Chondrocyte (in vitro differentiated cells): ENCODE data around the gene TTC9B. TPM values are rescaled to one million over a fixed set of nuclear protein-coding genes. Genes with fewer than 3 reads are reported as not detected.

ENCODE experiments used
- DNase-seq: peaks from one replicate; pipeline ENCODE4 v3.0.0; 2021; ENCODE audit warnings: mixed read lengths, low spot score
- H3K27ac Mint-ChIP-seq: one replicate; pipeline ENCODE4 v1.8.0; 2021; ENCODE audit warnings: mild to moderate bottlenecking, moderate library complexity, mixed read lengths; ENCODE audit not compliant: unreplicated experiment
- H3K27me3 Mint-ChIP-seq: 2 replicates; pipeline ENCODE4 v1.8.0; 2021; ENCODE audit warnings: low read depth, mixed read lengths
- H3K36me3 Mint-ChIP-seq: 2 replicates; pipeline ENCODE4 v1.8.0; 2021; ENCODE audit warnings: low read depth, mixed read lengths
- H3K4me1 Mint-ChIP-seq: 2 replicates; pipeline ENCODE4 v1.8.0; 2021; ENCODE audit warnings: low read depth, mild to moderate bottlenecking, mixed read lengths
- H3K4me3 Mint-ChIP-seq: one replicate; pipeline ENCODE4 v1.8.0; 2021; ENCODE audit warnings: mild to moderate bottlenecking, moderate library complexity, mixed read lengths; ENCODE audit not compliant: unreplicated experiment
- H3K9me3 Mint-ChIP-seq: 2 replicates; pipeline ENCODE4 v1.8.0; 2021; ENCODE audit warnings: low read depth, mixed read lengths
- total RNA-seq: library from RNA; stranded (reverse); gene quantifications from 3 replicates; pipeline ENCODE4 v1.2.1, GENCODE V29; 2021
- TF ChIP-seq, protein P1 (sequence below): fragments of 200-600 bp; sonication (generic); IDR thresholded peaks from 2 replicates; pipeline ENCODE4 v1.5.0; 2021; ENCODE audit warnings: antibody characterized with exemption, mild to moderate bottlenecking, moderate library complexity

The TTC9B gene
- total RNA-seq, 1 donor from 2014 or later = not detected

DNA sequence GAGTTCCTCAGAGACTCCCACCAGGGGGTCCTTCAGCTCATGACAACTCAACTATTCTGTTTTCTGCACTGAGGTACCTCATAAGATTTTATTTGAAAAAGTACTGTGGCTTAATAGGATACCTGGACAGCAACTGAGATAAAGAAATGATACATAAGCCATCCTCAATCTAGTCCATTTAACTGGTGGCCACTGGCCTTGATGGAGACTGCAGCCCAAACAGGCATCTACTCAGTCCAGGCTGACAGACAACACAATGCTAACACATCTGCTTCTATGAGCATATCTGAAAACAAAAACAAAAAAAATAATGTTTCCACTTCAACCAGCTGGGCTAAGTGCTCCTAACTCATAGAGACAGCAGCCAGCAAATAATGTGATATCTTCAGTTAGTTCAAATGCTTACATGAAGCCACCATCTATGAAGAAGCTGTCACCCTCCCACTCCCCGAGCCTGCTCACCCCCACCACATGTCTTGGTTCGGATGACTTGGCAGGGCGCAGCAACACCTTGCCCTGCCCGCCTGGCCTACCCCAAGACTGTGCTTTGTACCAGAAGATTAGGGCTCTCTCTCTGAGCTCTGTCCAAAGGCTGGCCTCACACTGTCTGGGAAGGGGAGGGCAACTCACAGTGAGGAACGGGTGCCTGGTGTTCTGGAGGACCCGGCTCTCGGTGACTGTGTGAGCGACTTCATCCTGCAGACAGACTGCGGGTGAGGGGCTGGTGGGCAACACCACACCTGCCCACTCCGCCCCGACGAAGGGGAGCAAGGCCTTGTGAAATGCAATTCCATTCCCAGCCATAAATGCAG, 21.4 kb upstream of the TTC9B start:
- TF ChIP-seq, protein P1, sequence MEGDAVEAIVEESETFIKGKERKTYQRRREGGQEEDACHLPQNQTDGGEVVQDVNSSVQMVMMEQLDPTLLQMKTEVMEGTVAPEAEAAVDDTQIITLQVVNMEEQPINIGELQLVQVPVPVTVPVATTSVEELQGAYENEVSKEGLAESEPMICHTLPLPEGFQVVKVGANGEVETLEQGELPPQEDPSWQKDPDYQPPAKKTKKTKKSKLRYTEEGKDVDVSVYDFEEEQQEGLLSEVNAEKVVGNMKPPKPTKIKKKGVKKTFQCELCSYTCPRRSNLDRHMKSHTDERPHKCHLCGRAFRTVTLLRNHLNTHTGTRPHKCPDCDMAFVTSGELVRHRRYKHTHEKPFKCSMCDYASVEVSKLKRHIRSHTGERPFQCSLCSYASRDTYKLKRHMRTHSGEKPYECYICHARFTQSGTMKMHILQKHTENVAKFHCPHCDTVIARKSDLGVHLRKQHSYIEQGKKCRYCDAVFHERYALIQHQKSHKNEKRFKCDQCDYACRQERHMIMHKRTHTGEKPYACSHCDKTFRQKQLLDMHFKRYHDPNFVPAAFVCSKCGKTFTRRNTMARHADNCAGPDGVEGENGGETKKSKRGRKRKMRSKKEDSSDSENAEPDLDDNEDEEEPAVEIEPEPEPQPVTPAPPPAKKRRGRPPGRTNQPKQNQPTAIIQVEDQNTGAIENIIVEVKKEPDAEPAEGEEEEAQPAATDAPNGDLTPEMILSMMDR = no peak
- Mint-ChIP-seq H3K36me3 (peaks cover 19% of the 10 kb centered on the region), H3K4me1 (peaks cover 3% of the 10 kb centered on the region), H3K4me3 (no peak overlapping the region), H3K9me3 (no peaks in the 10 kb centered on the region), H3K27ac (no peak overlapping the region), H3K27me3 (no peaks in the 10 kb centered on the region)
- DNase-seq = no peak

GRCh38 chr19:40238775-40239174, 20.6 kb upstream of the TTC9B start:
- DNase-seq = no peak
- Mint-ChIP-seq H3K4me3 (no peak overlapping the region), H3K27me3 (no peaks in the 10 kb centered on the region), H3K4me1 (no peaks in the 10 kb centered on the region), H3K9me3 (no peaks in the 10 kb centered on the region), H3K36me3 (peaks cover 19% of the 10 kb centered on the region), H3K27ac (no peak overlapping the region)
- TF ChIP-seq, protein P1 = no peak

GRCh38 chr19:40237791-40238190, 19.6 kb upstream of the TTC9B start:
- no peak overlapping the region for H3K27ac Mint-ChIP-seq

GRCh38 chr19:40236366-40236765, 18.2 kb upstream of the TTC9B start:
- H3K27me3 Mint-ChIP-seq = no peaks in the 10 kb centered on the region

More at GRCh38 chr19:40237791-40238190, 19.6 kb upstream of the TTC9B start:
- no peaks in the 10 kb centered on the region for H3K9me3 Mint-ChIP-seq
- no peaks in the 10 kb centered on the region for H3K27me3 Mint-ChIP-seq
- peaks cover 19% of the 10 kb centered on the region for H3K36me3 Mint-ChIP-seq
- no peaks in the 10 kb centered on the region for H3K4me1 Mint-ChIP-seq
- H3K4me3 Mint-ChIP-seq = no peak overlapping the region
- TF ChIP-seq, protein P1 = no peak
- DNase-seq = no peak

DNA sequence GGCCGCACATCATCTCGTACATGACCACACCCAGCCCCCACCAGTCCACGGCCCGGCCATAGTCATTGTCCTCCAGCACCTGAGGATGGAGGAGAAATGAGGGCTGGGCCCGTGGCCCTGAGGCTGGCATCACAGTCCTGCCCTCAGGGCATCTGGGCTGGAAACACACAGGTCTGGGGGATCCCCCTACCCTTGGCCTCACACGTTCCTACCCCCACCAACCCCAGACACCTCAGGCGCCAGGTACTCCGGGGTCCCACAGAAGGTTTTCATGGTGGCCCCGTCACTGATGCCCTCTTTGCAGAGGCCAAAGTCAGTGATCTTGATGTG, 17.8 kb upstream of the TTC9B start:
- Mint-ChIP-seq H3K27ac (no peak overlapping the region), H3K4me3 (no peak overlapping the region), H3K36me3 (peaks cover 14% of the 10 kb centered on the region), H3K9me3 (no peaks in the 10 kb centered on the region), H3K27me3 (no peaks in the 10 kb centered on the region), H3K4me1 (peaks cover 12% of the 10 kb centered on the region)
- TF ChIP-seq, protein P1 = no peak
- no peak for DNase-seq

More at GRCh38 chr19:40236366-40236765, 18.2 kb upstream of the TTC9B start:
- H3K27ac Mint-ChIP-seq = no peak overlapping the region
- TF ChIP-seq, protein P1 = no peak
- peaks cover 17% of the 10 kb centered on the region for H3K36me3 Mint-ChIP-seq
- peaks cover 9% of the 10 kb centered on the region for H3K4me1 Mint-ChIP-seq
- no peak overlapping the region for H3K4me3 Mint-ChIP-seq
- DNase-seq = no peak
- no peaks in the 10 kb centered on the region for H3K9me3 Mint-ChIP-seq
